SJCRH30 (cell line): Measurements from ENCODE around the gene RIIAD1. TPM values are rescaled to one million over a fixed set of nuclear protein-coding genes. Genes with fewer than 3 reads are reported as not detected.

Experiments used
- DNase-seq, 2 experiments: peaks; one replicate each; pipeline ENCODE4 v3.0.0-alpha.2; 2015 to 2020
- H3K27ac ChIP-seq: fragments of 250-450 bp; sonication (Bioruptor Pico); 2 replicates; pipeline ENCODE4 v1.5.1; 2020; ENCODE audit warnings: mild to moderate bottlenecking, moderate library complexity
- H3K27me3 ChIP-seq: fragments of 250-450 bp; sonication (Bioruptor Pico); 2 replicates; pipeline ENCODE4 v1.5.1; 2020; ENCODE audit warnings: mild to moderate bottlenecking, moderate library complexity
- H3K36me3 ChIP-seq: fragments of 250-450 bp; sonication (Bioruptor Pico); 2 replicates; pipeline ENCODE4 v1.5.1; 2020; ENCODE audit warnings: mild to moderate bottlenecking, moderate library complexity
- H3K4me1 ChIP-seq: fragments of 250-450 bp; sonication (Bioruptor Pico); 2 replicates; pipeline ENCODE4 v1.5.1; 2020; ENCODE audit warnings: mild to moderate bottlenecking, moderate library complexity
- H3K4me3 ChIP-seq: fragments of 250-450 bp; sonication (Bioruptor Pico); 2 replicates; pipeline ENCODE4 v1.5.1; 2020; ENCODE audit warnings: mild to moderate bottlenecking, moderate library complexity
- H3K9me3 ChIP-seq: fragments of 250-450 bp; sonication (Bioruptor Pico); replicated peaks from 2 replicates; pipeline ENCODE4 v1.5.1; 2020; ENCODE audit warnings: mild to moderate bottlenecking, moderate library complexity
- total RNA-seq: library from RNA; depleted of rRNA; stranded (reverse); fragments of >200 nt; shearing (Covaris generic); gene quantifications from 2 replicates; pipeline ENCODE4 v1.2.3, GENCODE V29; 2014; rRNA removed

RIIAD1 gene
- total RNA-seq, 1 experiment from 2014 or later = not detected

GRCh38 chr1:151775894-151776664 lies 54.8 kb downstream of the RIIAD1 start:
- DNase-seq = no peak
- Histone ChIP-seq H3K4me3 (no peak overlapping the region), H3K36me3 (no peaks in the 10 kb centered on the region), H3K4me1 (no peaks in the 10 kb centered on the region), H3K9me3 (no peaks in the 10 kb centered on the region), H3K27ac (no peak overlapping the region), H3K27me3 (no peaks in the 10 kb centered on the region)

DNA sequence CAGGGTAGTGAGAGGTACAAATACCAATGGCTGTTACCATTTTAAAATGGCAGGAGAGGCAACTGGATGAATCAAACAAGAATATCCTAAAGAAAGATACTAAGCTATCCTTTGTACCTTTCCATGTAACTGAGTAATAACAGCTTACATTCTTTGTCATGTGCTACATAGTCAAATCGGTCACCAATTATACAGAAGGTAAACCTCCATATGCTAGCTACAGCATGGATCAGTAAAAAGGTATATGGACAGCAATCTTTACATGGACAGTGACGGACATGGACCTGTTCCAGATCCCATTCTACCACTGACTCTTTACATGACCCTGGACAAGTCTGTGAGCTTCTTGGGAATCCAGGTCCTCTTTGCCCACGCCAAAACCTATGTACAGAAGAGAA lies 55.3 kb downstream of the RIIAD1 start:
- H3K9me3 ChIP-seq = no peaks in the 10 kb centered on the region
- H3K27me3 ChIP-seq = no peaks in the 10 kb centered on the region
- no peaks in the 10 kb centered on the region for H3K36me3 ChIP-seq
- H3K4me3 ChIP-seq = no peak overlapping the region
- DNase-seq = no peak
- no peak overlapping the region for H3K27ac ChIP-seq
- no peaks in the 10 kb centered on the region for H3K4me1 ChIP-seq

DNA sequence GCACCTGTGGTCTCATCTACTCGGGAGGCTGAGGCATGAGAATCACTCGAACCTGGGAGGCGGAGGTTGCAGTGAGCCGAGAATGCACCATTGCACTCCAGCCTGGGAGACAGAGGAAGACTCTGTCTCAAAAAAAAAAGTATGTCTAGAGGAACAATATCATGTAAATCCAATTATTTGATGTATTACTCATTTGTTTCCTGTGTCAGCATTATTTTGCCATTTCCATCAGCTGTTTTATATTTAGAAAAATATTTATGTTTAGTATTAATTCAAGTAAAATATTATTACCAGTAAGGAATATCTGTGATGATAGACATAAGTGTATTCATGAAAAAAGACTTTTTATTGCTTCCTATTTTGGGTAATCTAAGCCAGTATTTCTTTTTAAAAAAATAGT lies 56.0 kb downstream of the RIIAD1 start:
- Histone ChIP-seq H3K9me3 (no peaks in the 10 kb centered on the region), H3K4me3 (no peak overlapping the region), H3K36me3 (no peaks in the 10 kb centered on the region), H3K4me1 (no peaks in the 10 kb centered on the region), H3K27ac (no peak overlapping the region), H3K27me3 (no peaks in the 10 kb centered on the region)
- DNase-seq = no peak

Other genes with a start within 250 kb of the RIIAD1 start
- 1.2 TPM in 2 replicates for gene CGN, start 210.1 kb upstream of the RIIAD1 start, total RNA-seq
- 8.1 and 8.3 TPM in 2 replicates for gene TUFT1, start 181.2 kb upstream of the RIIAD1 start, total RNA-seq
- 26.4 and 28.9 TPM in 2 replicates for gene SNX27, start 109.5 kb upstream of the RIIAD1 start, total RNA-seq
- gene CELF3, start 4.7 kb upstream of the RIIAD1 start, total RNA-seq = not detected in 2 replicates
- 77.1 and 80.3 TPM in 2 replicates for gene MRPL9, start 42.0 kb downstream of the RIIAD1 start, total RNA-seq
- gene TDRKH, start 69.0 kb downstream of the RIIAD1 start, total RNA-seq = 3.7 and 6.2 TPM in 2 replicates
- not detected in 2 replicates for gene LINGO4, start 83.9 kb downstream of the RIIAD1 start, total RNA-seq
- not detected in 2 replicates for gene RORC, start 110.3 kb downstream of the RIIAD1 start, total RNA-seq
- gene C2CD4D, start 118.3 kb downstream of the RIIAD1 start, total RNA-seq = 0.08 TPM in 1 of 2 replicates, not detected in the other
- 0.25 and 0.75 TPM in 2 replicates for gene THEM5, start 132.2 kb downstream of the RIIAD1 start, total RNA-seq
- 13.5 and 15.4 TPM in 2 replicates for gene THEM4, start 188.0 kb downstream of the RIIAD1 start, total RNA-seq